GM12891 (cell line): ENCODE measurements around the gene TCFL5.
A peak's percentile ranks its signal among the peaks of the same experiment; 100 is the strongest.

Experiments used
- DNase-seq: peaks from one replicate; pipeline ENCODE4 v3.0.0; 2011; ENCODE audit warnings: low spot score; ENCODE audit not compliant: insufficient read length
- FAIRE-seq: peaks from 2 replicates; lab custom pipeline; 2011; peaks lifted over from hg19 to GRCh38; lab: Jason Lieb, UNC
- PAX5 ChIP-seq: IDR thresholded peaks from 2 replicates; pipeline ENCODE4 v1.6.1; 2011; ENCODE audit warnings: low read length, moderate library complexity, mild to moderate bottlenecking; ENCODE audit not compliant: insufficient read depth, severe bottlenecking
- POLR2A ChIP-seq: IDR thresholded peaks from 2 replicates; pipeline ENCODE4 v1.6.1; 2011; ENCODE audit warnings: low read depth, low read length, control low read depth
- POLR2AphosphoS5 ChIP-seq: IDR thresholded peaks from 2 replicates; pipeline ENCODE4 v1.6.1; 2011; ENCODE audit warnings: low read depth, low read length, control low read depth
- POU2F2 ChIP-seq: IDR thresholded peaks from 2 replicates; pipeline ENCODE4 v1.6.1; 2011; ENCODE audit warnings: low read depth, mild to moderate bottlenecking, control low read depth, low read length, moderate library complexity
- SPI1 ChIP-seq: IDR thresholded peaks from 2 replicates; pipeline ENCODE4 v1.6.1; 2011; ENCODE audit warnings: low read depth, low read length, control low read depth
- TAF1 ChIP-seq: IDR thresholded peaks from 2 replicates; pipeline ENCODE4 v1.6.1; 2011; ENCODE audit warnings: low read depth, low read length, control low read depth

TCFL5 gene

GRCh38 chr20:62823688-62824475, 37.7 kb downstream of the TCFL5 start:
- TF ChIP-seq POU2F2 (no peak), SPI1 (no peak), TAF1 (no peak), POLR2A (no peak), POLR2AphosphoS5 (no peak), PAX5 (no peak)

GRCh38 chr20:62822788-62823651, 38.6 kb downstream of the TCFL5 start:
- DNase-seq: peak; percentile 93
- TF ChIP-seq SPI1 (no peak), POU2F2 (no peak), TAF1 (no peak), POLR2AphosphoS5 (no peak), PAX5 (no peak), POLR2A (no peak)
- FAIRE-seq: peak; percentile 90

More at GRCh38 chr20:62823688-62824475, 37.7 kb downstream of the TCFL5 start:
- FAIRE-seq (no peak), DNase-seq (no peak)

GRCh38 chr20:62822239-62822787, 39.3 kb downstream of the TCFL5 start:
- DNase-seq: no peak
- TF ChIP-seq SPI1: no peak
- TF ChIP-seq POLR2AphosphoS5: no peak
- TF ChIP-seq TAF1: no peak
- TF ChIP-seq POU2F2: no peak
- TF ChIP-seq POLR2A: no peak
- TF ChIP-seq PAX5: no peak
- no peak for FAIRE-seq

- no peak for DNase-seq
- TF ChIP-seq POU2F2 (no peak), SPI1 (no peak)
- FAIRE-seq: no peak
These were observed 39.9 kb downstream of the TCFL5 start for GRCh38 chr20:62821726-62822210.

- no peak for DNase-seq
- FAIRE-seq: no peak
- no peak for TF ChIP-seq POU2F2
- TF ChIP-seq POLR2AphosphoS5: no peak
- TF ChIP-seq TAF1: no peak
- no peak for TF ChIP-seq POLR2A
- no peak for TF ChIP-seq SPI1
These were observed 40.5 kb downstream of the TCFL5 start for GRCh38 chr20:62820962-62821725.

- no peak for TF ChIP-seq PAX5
- no peak for TF ChIP-seq POLR2A
- TF ChIP-seq POLR2AphosphoS5: no peak
- no peak for TF ChIP-seq POU2F2
- TF ChIP-seq SPI1: no peak
- no peak for TF ChIP-seq TAF1
- DNase-seq: no peak
- no peak for FAIRE-seq
These were observed 41.2 kb downstream of the TCFL5 start for GRCh38 chr20:62820208-62820961.

- DNase-seq (no peak), FAIRE-seq (no peak)
- no peak for TF ChIP-seq POU2F2
- no peak for TF ChIP-seq PAX5
- no peak for TF ChIP-seq TAF1
- TF ChIP-seq SPI1: no peak
- no peak for TF ChIP-seq POLR2A
- no peak for TF ChIP-seq POLR2AphosphoS5
These were observed 42.0 kb downstream of the TCFL5 start for GRCh38 chr20:62819494-62820174.
